GM21381 (cell line): ENCODE data around the gene NARF.
"Not testable (repeated sequence)": the region's sequence is repeated elsewhere in the genome, so short reads cannot be mapped to it uniquely, and the experiment has no call there.

Source experiments
- ATAC-seq: cut with Tn5 transposase; IDR thresholded peaks from one replicate; pipeline ENCODE4 v1.9.1; 2021; ENCODE audit warnings: mild to moderate bottlenecking, moderate library complexity; ENCODE audit not compliant: unreplicated experiment

NARF gene

GRCh38 chr17:82496529-82497434, 38.2 kb downstream of the NARF start:
- ATAC-seq, result peak; percentile 64

GRCh38 chr17:82497483-82498405, 39.2 kb downstream of the NARF start:
- ATAC-seq, result peak; percentile 12

DNA sequence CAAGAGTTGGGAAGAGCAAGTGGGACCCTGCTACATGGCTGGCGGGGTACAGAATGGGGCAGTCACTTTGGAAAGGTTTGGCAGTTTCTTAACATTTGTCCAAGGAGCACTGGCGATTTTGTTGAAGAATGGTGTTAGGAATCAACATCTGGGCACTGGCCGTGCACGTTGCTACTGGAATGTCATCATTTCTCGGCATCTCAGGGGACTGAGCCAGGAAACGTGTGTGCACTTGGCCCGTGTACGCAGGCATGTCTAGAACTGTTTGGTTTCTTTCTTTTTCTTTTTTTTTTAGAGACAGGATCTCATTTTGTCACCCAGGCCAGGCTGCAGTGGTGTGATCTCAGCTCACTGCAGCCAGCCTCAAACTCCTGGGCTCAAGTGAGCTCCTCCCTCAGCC, 43.7 kb downstream of the NARF start:
- ATAC-seq, result no peak

DNA sequence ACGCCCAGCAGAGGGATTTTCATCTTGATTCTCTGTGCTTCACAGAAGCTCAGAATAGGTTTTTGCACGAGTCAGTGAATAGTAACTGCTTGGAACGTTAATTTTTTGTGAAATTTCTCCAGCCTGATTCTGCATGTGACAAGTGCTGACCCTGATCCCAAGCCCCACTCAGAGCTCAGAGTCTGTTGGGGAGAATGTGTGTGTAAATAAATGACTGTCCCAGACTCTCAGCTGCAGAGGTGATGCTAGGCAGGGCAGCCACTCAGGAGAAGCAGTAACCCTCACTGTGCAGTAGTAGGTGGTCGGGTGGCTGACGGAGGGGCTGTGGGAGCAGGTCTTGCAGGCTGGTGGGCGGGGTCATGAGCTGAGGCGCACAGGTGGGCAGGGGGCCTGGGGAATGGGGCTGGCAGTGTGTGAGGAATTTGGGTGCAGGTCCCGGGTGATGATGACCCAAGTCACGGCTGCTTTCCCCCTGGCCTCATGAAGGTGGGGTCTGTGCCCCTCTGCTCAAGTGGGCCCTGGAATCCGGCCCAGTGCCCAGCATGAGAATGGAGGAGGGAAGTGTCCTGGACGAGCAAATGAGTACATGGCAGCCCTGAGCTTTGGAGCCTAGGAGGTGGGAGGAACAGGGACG, 44.7 kb downstream of the NARF start:
- ATAC-seq, result no peak

DNA sequence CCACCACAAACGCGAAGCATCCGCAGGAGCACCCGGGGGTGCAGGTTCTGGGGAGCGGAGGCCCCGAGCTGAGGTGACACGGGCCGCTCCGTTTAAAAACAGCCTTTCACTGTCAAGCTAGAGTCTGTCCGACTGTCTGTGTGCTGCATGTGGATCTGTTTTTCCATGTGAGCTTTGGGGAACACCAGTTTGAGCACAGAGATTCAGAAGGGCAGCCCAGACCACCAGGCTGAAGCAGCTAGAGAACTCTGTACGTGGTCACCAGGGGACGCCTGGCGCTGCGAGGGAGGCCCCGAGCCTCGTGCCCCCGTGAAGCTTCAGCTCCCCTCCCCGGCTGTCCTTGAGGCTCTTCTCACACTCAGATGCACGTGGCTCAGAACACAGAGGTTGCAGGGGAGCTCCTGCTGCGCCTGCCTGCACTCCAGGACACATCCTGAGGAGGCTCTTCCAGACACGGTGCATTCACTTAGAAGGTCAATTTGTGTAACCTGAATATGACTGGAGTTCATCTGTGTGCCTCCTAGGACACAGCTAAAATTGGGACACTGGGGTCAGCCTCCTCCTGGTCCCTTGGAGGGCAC, 45.3 kb downstream of the NARF start:
- ATAC-seq, result no peak

- no peak for ATAC-seq
Measured at GRCh38 chr17:82505296-82505695, 46.8 kb downstream of the NARF start.

DNA sequence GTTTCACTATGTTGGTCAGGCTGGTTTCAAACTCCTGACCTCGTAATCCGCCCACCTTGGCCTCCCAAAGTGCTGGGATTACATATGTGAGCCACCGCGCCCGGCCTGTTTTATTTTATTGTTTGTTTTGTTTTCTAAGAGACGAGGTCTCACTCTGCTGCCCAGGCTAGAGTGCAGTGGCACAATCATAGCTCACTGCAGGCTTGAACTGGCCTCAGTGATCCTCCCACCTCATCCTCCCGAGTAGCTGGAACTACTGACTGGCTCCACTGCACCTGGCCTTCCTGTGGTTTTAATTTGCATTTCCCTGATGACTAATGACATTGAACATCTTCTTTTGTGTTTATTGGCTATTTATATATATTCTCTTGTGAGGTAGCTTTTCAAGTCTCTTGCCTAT, 47.9 kb downstream of the NARF start:
- ATAC-seq, result peak; percentile 95

- ATAC-seq, result no peak
Measured at GRCh38 chr17:82507631-82508175, 49.2 kb downstream of the NARF start.

GRCh38 chr17:82511642-82512041, 53.1 kb downstream of the NARF start:
- ATAC-seq, result not testable (repeated sequence)

GRCh38 chr17:82513864-82514263, 55.3 kb downstream of the NARF start:
- not testable (repeated sequence) for ATAC-seq

- no peak for ATAC-seq
Measured at GRCh38 chr17:82517230-82517865, 58.8 kb downstream of the NARF start.

DNA sequence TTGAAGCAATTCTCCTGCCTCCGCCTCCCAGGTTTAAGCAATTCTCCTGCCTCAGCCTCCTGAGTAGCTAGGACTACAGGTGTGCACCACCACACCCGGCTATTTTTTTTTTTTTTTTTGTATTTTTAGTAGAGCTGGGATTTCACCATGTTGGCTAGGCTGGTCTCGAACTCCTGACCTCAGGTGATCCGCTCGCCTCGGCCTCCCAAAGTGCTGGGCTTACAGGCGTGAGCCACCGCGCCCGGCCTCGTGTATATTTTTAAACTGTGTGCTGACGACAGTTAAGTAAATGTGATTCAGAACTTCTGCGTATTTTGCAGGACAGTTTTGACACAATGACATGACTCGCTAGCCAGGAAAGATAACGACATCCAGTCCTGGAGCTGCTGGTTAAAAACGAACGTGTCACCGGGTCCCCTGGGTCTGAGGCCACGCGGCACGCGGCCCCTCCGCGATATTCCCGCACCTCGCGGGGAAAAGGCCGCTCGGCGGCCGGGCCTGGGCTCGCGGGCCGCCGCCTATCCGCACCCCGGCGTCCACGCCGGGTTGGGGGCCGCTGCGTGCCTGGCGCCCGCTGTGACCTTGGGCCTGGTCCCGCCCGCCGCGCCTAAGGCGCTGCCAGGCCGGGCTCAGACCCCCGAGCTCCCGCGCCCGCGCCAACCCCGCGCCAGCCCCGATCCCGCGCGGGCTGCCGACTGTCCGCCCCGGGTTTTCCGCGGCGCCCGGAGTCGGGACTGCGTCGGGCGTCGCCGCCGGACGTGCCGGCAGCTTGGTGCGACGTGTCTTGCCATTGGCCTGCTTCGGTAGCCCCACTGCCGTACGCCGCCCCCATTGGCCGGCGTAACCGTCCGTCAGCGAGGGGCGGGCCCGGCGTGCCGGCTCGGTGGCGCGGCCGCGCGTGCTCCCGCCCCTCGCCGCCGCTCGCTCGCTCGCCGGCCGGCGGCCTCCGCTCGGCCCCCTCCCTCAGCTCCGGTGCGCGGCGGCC, 60.6 kb downstream of the NARF start, which contains the start of gene FOXK2:
Gene FOXK2 (plus strand): TSS at position 907 of the 985 bp plus-strand sequence. CDS start 157 bp downstream, outside the sequence.
- peak; percentile 94 for ATAC-seq

GRCh38 chr17:82519971-82520903, 61.7 kb downstream of the NARF start:
- no peak for ATAC-seq

DNA sequence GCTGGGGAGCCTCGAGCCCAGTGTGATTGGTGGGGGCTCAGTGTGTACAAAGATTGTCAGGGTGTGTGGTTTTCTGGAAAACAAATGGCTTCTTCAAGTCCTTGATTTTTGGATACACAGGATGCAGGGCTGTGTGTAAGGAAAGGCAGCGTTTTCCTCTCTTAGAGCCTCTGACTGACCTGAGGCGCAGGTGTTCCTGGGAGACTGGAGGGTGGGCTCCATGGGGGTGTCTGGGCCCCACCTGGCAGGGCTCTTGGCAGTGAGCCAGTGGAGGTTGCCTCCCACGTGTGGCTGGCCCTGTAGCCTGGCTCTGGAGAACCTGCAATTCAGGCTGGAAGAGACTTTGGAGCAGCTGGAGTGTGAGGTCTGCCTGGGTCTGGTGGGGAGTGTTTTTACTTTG, 66.0 kb downstream of the NARF start:
- ATAC-seq, result no peak

DNA sequence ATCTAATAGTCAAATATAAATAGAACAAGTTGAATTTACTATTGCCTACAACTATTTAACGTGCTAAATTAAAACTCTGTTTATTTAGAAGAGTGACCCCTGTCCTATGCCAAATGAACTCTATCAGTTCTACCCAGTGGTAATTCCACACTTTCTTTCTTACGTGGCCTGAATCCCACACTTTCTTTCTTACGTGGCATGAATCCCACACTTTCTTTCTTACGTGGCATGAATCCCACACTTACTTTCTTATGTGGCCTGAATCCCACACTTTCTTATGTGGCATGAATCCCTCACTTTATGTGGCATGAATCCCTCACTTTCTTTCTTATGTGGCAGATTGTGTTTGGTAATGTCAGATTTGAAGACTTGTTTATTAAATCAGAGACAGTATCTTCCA, 67.2 kb downstream of the NARF start:
- no peak for ATAC-seq

- ATAC-seq, result no peak
Measured at GRCh38 chr17:82527898-82528297, 69.4 kb downstream of the NARF start.

GRCh38 chr17:82528484-82529265, 70.1 kb downstream of the NARF start:
- ATAC-seq, result no peak
